Central memory CD8-positive, alpha-beta T cell (primary cell): ENCODE measurements around the gene PLA2G7.

ENCODE experiments used
- ATAC-seq: fragments of 150-1000 bp; cut with Tn5 transposase; replicated peaks from 2 replicates; pipeline ENCODE4 v1.10.0; 2022; ENCODE audit warnings: mild to moderate bottlenecking, moderate FRiP score, moderate number of reproducible peaks; ENCODE audit not compliant: poor library complexity, severe bottlenecking; ENCODE audit errors: extremely low read depth
- DNase-seq, 2 donors: peaks; one replicate each; pipeline ENCODE4 v3.0.0; 2021; ENCODE audit warnings: low spot score in 2 of 2
- H3K27ac Mint-ChIP-seq: one replicate; pipeline ENCODE4 v1.8.0; 2022; ENCODE audit warnings: low read depth, mild to moderate bottlenecking, moderate library complexity, mixed read lengths
- H3K27me3 Mint-ChIP-seq: one replicate; pipeline ENCODE4 v1.8.0; 2022; ENCODE audit warnings: mixed read lengths
- H3K36me3 Mint-ChIP-seq: one replicate; pipeline ENCODE4 v1.8.0; 2022; ENCODE audit warnings: mild to moderate bottlenecking, moderate library complexity, mixed read lengths; ENCODE audit not compliant: insufficient read depth
- H3K4me1 Mint-ChIP-seq: one replicate; pipeline ENCODE4 v1.8.0; 2022; ENCODE audit warnings: mixed read lengths
- H3K4me3 Mint-ChIP-seq: one replicate; pipeline ENCODE4 v1.8.0; 2022; ENCODE audit warnings: mild to moderate bottlenecking, moderate library complexity, mixed read lengths
- H3K9me3 Mint-ChIP-seq: one replicate; pipeline ENCODE4 v1.8.0; 2022; ENCODE audit warnings: mixed read lengths

Gene PLA2G7

DNA sequence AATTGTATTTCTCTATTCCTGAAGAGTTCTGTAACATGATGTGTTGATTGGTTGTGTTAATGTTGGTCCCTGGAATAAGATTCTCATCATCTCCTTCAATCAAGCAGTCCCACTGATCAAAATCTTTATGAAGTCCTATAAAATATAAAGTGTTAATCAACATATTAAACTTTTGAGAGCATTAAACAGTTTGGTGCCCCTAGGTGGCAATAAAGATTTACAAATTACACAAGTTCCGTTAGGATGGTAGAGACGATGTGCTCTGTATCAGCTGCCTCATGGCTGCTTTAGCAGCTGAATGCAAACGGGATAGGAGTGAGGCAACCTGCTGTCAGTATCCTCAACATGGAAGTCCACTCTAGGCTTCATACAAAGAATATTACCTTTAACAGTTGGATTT, 30.6 kb downstream of the PLA2G7 start:
- Mint-ChIP-seq H3K36me3 (peaks cover 2% of the 10 kb centered on the region), H3K4me3 (no peak overlapping the region), H3K27ac (no peak overlapping the region), H3K9me3 (no peaks in the 10 kb centered on the region), H3K4me1 (no peaks in the 10 kb centered on the region), H3K27me3 (peaks cover 43% of the 10 kb centered on the region)
- no peak for DNase-seq
- no peak for ATAC-seq

DNA sequence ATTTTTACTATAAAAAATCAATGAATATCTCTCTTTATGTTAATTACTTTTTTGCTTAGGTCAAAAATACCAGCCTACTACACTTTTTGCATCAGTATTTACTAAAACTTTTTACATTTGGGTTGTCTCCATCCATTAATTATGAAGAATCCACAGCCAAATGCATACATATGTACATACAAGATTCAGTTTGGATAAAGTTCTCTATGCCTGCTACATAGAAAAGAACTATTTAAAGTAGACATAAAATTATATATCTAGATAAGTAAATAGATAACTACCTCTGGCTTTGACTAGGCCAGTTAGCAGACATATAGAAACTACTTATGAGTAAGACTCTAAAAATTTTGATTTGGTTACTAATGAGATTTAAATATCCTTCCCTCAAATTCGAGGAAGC, 35.2 kb downstream of the PLA2G7 start:
- Mint-ChIP-seq H3K36me3 (no peaks in the 10 kb centered on the region), H3K9me3 (no peaks in the 10 kb centered on the region), H3K4me1 (no peaks in the 10 kb centered on the region), H3K27ac (no peak overlapping the region), H3K27me3 (peaks cover 55% of the 10 kb centered on the region), H3K4me3 (no peak overlapping the region)
- no peak for ATAC-seq
- no peak for DNase-seq

DNA sequence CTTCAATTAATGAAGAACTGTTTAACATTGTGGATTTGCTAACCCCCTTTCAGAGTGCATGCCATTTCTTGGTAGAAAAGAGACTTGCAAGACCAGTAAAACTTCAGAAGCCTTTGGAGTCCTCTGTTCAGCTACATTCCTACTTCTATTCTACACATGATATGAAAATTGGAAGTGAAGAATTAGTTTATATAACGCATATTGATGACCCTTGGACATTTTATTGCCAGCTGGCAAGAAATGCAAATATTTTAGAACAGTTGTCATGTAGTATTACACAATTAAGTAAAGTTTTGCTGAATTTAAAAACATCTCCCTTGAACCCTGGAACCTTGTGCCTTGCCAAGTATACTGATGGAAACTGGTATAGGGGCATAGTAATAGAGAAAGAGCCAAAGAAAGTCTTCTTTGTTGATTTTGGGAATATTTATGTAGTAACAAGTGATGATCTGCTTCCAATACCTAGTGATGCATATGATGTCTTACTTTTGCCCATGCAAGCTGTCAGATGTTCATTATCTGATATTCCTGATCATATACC, 44.2 kb downstream of the PLA2G7 start:
- peaks cover 44% of the 10 kb centered on the region for H3K27me3 Mint-ChIP-seq
- H3K36me3 Mint-ChIP-seq = peaks cover 6% of the 10 kb centered on the region
- H3K27ac Mint-ChIP-seq = no peak overlapping the region
- no peaks in the 10 kb centered on the region for H3K4me1 Mint-ChIP-seq
- DNase-seq = no peak
- no peaks in the 10 kb centered on the region for H3K9me3 Mint-ChIP-seq
- ATAC-seq = no peak
- no peak overlapping the region for H3K4me3 Mint-ChIP-seq

GRCh38 chr6:46690141-46690755, 44.9 kb downstream of the PLA2G7 start:
- no peaks in the 10 kb centered on the region for H3K9me3 Mint-ChIP-seq
- no peak overlapping the region for H3K27ac Mint-ChIP-seq
- H3K27me3 Mint-ChIP-seq = peaks cover 38% of the 10 kb centered on the region
- DNase-seq (no peak), ATAC-seq (no peak)
- H3K4me3 Mint-ChIP-seq = no peak overlapping the region
- H3K36me3 Mint-ChIP-seq = peaks cover 6% of the 10 kb centered on the region
- no peaks in the 10 kb centered on the region for H3K4me1 Mint-ChIP-seq

- Mint-ChIP-seq H3K36me3 (peaks cover 6% of the 10 kb centered on the region), H3K9me3 (no peaks in the 10 kb centered on the region), H3K27ac (no peak overlapping the region), H3K4me1 (no peaks in the 10 kb centered on the region), H3K27me3 (peaks cover 44% of the 10 kb centered on the region), H3K4me3 (no peak overlapping the region)
- ATAC-seq = no peak
- no peak for DNase-seq
Measured at GRCh38 chr6:46689657-46690056, 45.5 kb downstream of the PLA2G7 start.

GRCh38 chr6:46688966-46689335, 46.2 kb downstream of the PLA2G7 start:
- Mint-ChIP-seq H3K27ac (no peak overlapping the region), H3K9me3 (no peaks in the 10 kb centered on the region), H3K4me3 (no peak overlapping the region), H3K4me1 (no peaks in the 10 kb centered on the region), H3K27me3 (peaks cover 46% of the 10 kb centered on the region), H3K36me3 (peaks cover 6% of the 10 kb centered on the region)
- ATAC-seq = no peak
- DNase-seq = no peak

- no peak overlapping the region for H3K4me3 Mint-ChIP-seq
- H3K27ac Mint-ChIP-seq = no peak overlapping the region
- no peaks in the 10 kb centered on the region for H3K4me1 Mint-ChIP-seq
- ATAC-seq = no peak
- H3K27me3 Mint-ChIP-seq = peaks cover 40% of the 10 kb centered on the region
- H3K9me3 Mint-ChIP-seq = no peaks in the 10 kb centered on the region
- DNase-seq = no peak
- H3K36me3 Mint-ChIP-seq = peaks cover 2% of the 10 kb centered on the region
Measured at GRCh38 chr6:46688117-46688965, 46.8 kb downstream of the PLA2G7 start.

DNA sequence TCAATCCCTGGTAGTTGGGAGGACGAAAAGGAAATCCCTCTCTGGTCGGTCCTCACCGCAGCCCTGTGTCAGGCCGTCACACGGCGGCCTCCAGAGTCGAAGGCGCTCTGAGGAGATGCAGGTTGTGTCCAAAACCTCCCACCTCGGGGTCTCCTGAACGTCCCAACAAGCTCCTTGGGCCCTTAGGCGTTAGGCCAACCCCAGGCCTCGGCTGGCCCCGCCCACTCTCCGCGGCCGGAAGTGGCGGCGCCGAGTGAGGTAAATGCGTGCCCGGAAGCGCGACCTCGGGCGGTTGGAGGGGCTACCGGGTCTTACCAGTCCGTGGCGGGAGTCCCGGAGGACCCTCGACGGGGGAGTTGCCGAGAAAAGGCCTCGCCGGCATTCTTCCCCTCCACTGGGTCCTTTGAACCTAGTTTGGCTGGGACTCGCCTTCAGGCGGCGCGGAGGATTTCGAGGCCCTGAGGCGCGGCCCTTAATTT, 47.5 kb downstream of the PLA2G7 start, which contains the start of gene TDRD6:
Gene TDRD6 (plus strand): TSS at position 267 of the 479 bp plus-strand sequence. CDS start 244 bp downstream, outside the sequence.
- peaks cover 34% of the 10 kb centered on the region for H3K27me3 Mint-ChIP-seq
- no peak within 1 kb of the TSS for H3K27ac Mint-ChIP-seq
- H3K4me3 Mint-ChIP-seq = no peak within 1 kb of the TSS
- H3K9me3 Mint-ChIP-seq = no peaks in the 10 kb centered on the region
- no peak for DNase-seq
- peaks cover 2% of the 10 kb centered on the region for H3K36me3 Mint-ChIP-seq
- no peaks in the 10 kb centered on the region for H3K4me1 Mint-ChIP-seq
- no peak for ATAC-seq

DNA sequence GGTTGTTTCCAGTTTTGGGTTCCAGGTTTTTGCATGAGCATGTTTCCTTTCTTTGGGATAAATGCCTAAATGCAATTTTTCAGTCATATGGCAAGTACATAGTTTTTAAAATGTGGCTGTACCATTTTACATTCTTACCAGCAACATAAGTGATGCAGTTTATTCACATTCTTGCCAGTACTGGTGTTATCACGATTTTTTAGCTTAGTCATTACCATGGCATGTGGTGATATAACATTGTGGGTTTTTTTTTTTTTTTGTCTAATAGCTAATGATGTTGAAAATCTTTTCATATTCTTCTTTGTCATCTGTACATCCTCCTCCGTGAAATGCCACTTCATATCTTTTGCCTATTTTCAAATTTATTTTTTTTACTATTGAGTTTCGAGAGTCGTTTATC, 50.4 kb downstream of the PLA2G7 start:
- no peaks in the 10 kb centered on the region for H3K4me1 Mint-ChIP-seq
- no peak overlapping the region for H3K4me3 Mint-ChIP-seq
- DNase-seq (no peak), ATAC-seq (no peak)
- peaks cover 37% of the 10 kb centered on the region for H3K27me3 Mint-ChIP-seq
- no peaks in the 10 kb centered on the region for H3K9me3 Mint-ChIP-seq
- no peak overlapping the region for H3K27ac Mint-ChIP-seq
- peaks cover 2% of the 10 kb centered on the region for H3K36me3 Mint-ChIP-seq

DNA sequence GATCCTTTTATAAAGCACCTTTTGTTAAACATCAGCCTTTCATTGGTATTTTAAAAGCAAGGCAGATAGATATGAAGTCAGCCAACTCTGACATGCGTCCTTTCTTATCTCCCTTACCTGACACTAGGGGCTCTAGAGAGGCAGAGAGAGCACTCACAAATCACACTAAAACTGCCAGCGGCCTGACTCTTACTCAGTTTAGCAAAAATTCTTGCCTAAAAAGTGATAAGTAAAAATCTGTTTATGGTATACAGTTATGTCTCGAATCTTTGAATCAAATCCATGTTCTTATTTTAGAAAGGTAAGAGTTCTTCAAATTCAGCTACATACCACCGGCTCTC, 57.9 kb downstream of the PLA2G7 start:
- DNase-seq (no peak), ATAC-seq (no peak)
- Mint-ChIP-seq H3K27ac (no peak overlapping the region), H3K36me3 (no peaks in the 10 kb centered on the region), H3K4me3 (no peak overlapping the region), H3K9me3 (no peaks in the 10 kb centered on the region), H3K27me3 (peaks cover 38% of the 10 kb centered on the region), H3K4me1 (no peaks in the 10 kb centered on the region)

DNA sequence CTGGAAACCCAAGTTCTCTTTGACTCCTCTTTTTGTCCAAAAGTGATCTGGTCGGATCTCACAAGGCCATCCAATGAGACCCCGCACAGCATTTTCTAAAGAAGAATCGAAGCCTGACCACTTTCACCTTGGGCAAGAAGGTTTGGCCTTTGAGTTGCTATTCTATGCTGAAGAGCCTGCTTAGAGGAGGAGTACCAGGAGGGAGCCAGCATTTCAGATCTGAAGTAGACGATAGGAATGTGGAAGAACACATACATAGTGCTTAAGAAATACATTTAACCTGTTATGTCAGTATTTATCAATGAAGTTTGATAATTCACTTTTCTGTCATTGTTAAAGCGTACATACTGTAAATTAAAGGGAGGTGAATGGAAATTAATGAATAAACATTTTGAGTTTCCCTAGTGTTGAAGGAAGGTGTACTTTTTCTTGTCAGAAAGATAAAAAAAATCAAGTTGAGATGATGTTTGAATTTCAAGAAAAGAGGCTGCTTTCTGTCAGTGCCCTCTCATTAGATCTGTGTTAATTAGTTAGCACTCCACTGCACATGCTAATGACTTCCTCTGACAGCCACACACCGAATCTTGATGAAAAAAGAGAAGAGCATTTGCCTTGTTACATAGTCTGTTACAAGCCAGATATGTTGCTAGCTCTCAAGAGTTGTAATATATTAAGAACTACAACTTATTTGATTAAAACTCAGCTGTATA, 58.4 kb downstream of the PLA2G7 start:
- DNase-seq (no peak), ATAC-seq (no peak)
- Mint-ChIP-seq H3K4me3 (no peak overlapping the region), H3K27me3 (peaks cover 33% of the 10 kb centered on the region), H3K36me3 (no peaks in the 10 kb centered on the region), H3K9me3 (no peaks in the 10 kb centered on the region), H3K4me1 (no peaks in the 10 kb centered on the region), H3K27ac (no peak overlapping the region)

GRCh38 chr6:46674410-46674809, 60.8 kb downstream of the PLA2G7 start:
- Mint-ChIP-seq H3K27me3 (peaks cover 16% of the 10 kb centered on the region), H3K36me3 (no peaks in the 10 kb centered on the region), H3K27ac (no peak overlapping the region), H3K4me3 (no peak overlapping the region), H3K4me1 (no peaks in the 10 kb centered on the region), H3K9me3 (no peaks in the 10 kb centered on the region)
- DNase-seq = no peak
- no peak for ATAC-seq
